DMS79 treated with DMSO at 0.1 percent for 48 hours (cell line): ENCODE data around the gene TAOK1.
A peak's percentile ranks its signal among the peaks of the same experiment; 100 is the strongest.

ENCODE experiments used
- DNase-seq: peaks from one replicate; lab custom pipeline; 2025; lab: John Stamatoyannopoulos, UW

The TAOK1 gene

DNA sequence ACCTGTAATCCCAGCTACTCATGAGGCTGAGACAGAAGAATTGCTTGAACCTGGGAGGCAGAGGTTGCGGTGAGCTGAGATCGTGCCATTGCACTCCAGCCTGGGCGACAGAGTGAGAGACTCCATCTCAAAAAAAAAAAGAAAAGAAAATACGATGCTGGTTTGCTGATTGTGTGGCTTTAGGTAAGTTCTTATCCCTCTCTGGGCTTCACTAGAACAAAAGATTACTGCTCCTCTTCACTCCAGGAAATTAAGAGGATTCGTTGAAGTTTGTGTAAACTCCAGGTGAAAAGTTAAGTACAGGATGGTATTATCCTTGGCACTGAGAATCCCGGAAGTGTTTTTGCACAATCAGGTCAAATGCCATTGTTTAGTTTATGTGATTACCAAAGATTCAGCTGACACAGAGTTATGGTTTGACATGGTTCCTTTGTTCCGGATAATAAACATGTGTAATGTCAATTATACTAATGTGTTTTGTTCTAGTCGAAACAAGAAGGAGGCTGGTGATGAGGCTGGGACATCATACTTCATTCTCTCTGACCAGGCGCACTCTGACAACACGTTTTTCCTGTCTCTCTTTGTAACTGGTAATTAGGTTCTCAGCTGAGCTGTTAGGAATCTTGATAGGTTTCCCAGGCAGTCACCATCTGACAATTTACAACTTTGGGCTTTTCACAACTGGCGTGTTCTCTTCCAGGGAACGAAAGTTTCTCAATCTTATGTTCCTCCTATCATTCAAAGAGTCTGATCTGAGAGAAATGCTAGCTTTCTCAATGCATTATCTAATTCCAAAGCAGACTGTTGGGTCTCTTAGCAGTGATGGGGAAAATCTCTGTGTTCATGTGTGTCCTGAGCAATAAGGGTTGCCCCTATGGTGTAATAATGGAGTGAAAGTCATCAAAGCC, 10.8 kb upstream of the TAOK1 start:
- DNase-seq, result no peak

- no peak for DNase-seq
These were observed 6.5 kb upstream of the TAOK1 start for GRCh38 chr17:29383686-29384085.

- DNase-seq, result no peak
These were observed 5.3 kb upstream of the TAOK1 start for GRCh38 chr17:29384901-29385300.

DNA sequence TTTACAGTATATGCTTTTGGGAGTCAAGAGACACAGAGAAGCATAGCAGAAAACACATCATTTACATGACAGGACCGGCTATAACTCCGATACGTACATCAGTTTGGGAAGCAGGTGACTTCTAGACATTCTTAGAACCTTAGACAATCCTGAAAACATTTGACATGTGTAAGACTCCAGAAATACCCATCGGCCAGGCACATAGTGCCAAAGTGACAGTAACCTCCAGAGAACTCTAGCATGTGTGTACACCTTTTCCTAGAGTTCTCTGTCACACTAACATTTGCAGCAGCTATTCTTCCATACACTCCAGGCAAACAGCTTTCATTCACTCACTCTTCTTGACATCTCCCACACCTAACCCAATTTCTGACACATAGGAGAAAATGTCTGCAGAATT, 3.4 kb upstream of the TAOK1 start:
- no peak for DNase-seq

- no peak for DNase-seq
These were observed 1.2 kb upstream of the TAOK1 start for GRCh38 chr17:29388937-29389336.

- peak; percentile 47 for DNase-seq
These were observed 878 bp downstream of the TAOK1 start for GRCh38 chr17:29390851-29391631.

DNA sequence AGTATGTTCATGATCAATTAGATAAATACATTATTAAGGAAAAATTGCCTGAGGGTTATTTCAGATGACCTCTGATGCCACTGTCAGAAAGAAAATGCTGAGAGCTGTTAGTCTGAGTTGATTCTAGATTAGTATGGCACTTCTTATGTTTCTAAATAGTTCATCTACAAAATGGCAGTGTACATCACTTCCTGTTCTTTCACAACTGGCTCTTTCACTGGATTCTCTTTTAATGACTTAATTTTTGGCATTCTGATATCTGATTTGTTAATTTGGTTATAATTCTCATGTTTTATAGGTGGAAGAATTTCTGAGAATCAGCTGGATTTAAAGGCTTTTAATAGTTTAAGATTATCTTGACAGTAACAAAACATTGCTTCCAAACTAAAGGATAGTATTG, 3.3 kb downstream of the TAOK1 start:
- DNase-seq, result no peak

GRCh38 chr17:29394761-29395160, 4.6 kb downstream of the TAOK1 start:
- DNase-seq, result no peak

DNA sequence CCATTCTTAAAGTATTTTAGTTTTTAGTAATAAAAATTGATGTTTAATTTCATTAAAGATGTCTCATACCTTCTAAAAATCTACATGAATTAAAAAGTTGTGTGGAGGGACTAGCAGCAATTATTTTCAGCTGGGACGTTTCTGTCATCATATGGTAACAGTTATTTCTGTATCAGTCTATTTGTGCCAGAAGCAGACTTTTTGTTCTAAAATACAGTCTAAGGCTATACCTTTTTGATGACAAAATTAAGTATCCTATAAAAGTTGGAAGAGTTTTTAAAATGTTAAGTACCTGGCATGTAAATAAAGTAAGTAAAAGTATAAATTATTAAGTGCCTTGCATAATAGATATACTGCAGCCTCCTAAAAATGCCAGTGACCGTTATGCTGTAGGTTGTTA, 5.9 kb downstream of the TAOK1 start:
- DNase-seq, result no peak

DNA sequence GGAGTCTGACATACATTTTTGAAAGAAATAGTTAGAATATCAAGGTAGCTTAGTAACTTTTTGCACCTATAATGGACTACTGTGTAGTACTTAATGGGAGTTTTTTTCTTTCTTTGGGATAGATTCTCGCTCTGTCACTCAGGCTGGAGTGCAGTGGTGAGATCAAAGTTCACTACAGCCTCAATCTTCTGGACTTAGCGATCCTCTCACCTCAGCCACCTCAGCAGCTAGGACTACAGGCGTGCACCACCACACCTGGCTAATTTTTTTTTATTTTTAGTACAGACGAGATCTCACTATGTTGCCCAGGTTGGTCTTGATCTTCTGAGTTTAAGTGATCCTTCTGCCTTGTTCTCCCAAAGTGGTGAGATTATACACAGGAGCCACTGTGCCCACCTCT, 9.5 kb downstream of the TAOK1 start:
- DNase-seq, result no peak

DNA sequence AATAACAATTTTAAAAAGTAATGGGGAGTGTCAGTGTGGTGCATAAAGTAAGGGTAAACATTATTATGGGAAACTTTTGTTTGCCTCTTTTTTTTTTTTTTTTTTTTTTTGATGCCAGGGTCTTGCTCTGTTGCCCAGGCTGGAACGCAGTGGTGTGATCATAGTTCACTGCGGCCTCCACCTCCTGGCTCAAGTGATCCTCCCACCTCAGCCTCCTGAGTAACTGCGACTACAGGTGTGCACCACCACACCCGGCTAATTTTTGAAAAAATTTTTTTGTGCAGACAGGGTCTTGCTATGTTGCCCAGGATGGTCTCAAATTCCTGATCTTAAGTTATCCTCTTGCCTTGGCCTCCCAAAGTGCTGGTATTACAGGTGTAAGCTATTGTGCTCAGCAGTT, 10.7 kb downstream of the TAOK1 start:
- DNase-seq, result no peak

DNA sequence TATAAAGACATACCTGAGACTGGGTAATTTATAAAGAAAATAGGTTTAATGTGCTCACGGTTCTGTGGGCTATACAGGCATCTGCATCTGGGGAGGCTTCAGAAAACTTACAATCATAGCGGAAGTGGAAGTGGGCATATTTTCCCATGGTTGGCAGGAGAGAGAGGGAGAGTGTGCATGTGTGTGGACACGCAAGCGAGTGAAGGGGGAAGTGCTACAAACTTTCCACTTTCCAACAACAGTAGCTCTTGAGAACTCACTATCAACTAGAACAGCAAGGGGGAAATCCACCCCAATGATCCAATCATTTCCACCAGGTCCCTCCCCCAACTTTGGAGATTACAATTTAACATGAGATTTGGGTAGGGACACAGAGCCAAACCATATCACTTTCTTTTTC, 11.1 kb downstream of the TAOK1 start:
- DNase-seq, result no peak

- no peak for DNase-seq
These were observed 17.7 kb downstream of the TAOK1 start for GRCh38 chr17:29407856-29408255.

DNA sequence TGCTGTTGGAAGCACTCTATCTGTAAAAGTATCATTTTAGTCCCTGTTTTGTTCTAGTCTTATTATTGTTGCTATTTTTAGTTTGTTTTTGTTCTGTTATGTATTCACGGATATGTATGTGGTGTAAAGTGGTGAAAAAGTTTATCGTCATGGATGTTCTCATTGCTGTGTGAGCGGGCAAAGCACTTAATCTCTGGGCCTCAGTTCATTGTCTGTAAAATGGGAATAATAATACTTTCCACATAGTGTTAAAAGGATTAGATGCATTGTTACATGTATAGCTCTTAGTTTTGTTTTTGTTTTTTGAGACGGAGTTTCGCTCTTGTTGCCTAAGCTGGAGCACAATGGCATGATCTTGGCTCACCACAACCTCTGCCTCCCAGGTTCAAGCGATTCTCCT, 19.8 kb downstream of the TAOK1 start:
- no peak for DNase-seq

DNA sequence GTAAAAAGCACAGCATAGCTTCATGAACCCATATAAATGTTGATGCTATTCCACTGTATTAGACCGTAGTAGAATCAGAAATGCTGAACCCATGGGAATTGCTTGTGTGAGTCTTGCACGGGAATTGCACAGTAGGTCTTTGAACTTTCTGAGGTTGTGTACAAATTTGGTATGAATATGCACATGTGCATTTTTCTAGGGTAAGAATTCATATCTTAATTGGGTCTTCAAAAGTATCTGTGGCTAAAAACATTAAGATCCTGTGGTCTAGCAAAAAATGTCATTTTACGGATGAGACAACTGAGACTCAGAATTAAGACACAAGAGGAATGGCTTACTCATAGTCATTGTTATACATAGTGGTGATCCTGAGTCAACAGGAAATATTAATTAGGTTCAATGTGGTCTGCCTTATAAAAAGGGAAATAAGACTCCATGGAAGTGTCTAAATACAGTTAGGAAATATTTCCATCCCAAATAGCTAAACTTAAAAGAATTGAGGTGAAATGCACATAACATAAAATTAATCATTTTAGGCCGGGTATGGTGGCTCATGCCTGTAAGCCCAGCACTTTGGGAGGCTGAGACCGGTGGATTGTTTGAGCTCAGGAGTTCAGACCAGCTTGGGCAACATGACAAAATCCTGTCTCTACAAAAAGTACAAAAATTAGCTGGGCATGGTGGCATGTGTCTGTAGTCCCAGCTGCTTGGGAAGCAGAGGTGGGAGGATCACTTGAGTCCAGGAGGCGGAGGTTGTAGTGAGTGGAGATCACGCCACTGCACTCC, 22.8 kb downstream of the TAOK1 start:
- no peak for DNase-seq

- DNase-seq, result no peak
These were observed 30.0 kb downstream of the TAOK1 start for GRCh38 chr17:29420128-29420527.

- no peak for DNase-seq
These were observed 40.1 kb downstream of the TAOK1 start for GRCh38 chr17:29430275-29430674.

- DNase-seq, result no peak
These were observed 43.4 kb downstream of the TAOK1 start for GRCh38 chr17:29433541-29433940.

DNA sequence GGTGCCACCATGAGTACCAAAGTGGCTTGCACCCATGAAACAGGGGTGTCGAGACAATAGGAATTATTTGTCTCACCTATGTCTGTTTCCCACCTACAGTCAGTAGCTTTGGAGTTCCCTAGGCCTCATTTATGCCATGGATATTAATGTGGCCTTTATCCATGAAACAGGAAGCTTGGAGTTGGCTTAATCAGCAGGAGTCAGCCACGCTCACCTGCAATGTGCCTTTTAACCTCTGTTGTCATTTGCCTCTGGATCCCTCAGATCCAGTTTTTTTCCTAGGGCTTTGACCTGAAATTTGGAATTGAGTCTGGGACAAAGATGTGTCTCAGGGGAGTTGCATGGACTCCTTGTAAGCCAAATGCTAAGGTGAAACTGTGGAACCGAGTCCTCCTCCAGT, 44.4 kb downstream of the TAOK1 start:
- no peak for DNase-seq

DNA sequence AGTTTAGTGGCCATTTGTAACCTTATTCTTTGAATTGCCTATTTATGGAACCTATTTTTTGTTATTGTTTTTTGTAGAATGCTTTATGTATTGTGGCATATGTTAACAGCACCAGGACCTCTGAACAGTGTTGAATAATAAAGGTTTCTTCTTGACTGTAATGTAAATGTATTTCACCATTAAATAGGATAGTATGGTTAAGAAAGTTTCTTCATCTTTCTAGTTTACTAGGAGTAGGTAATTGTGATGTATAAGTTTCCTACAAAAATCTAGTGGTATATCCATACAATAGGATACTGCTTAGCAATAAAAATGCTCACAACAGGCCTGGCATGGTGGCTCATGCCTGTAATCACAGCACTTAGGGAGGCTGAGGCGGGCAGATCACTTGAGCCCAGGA, 52.3 kb downstream of the TAOK1 start:
- no peak for DNase-seq

DNA sequence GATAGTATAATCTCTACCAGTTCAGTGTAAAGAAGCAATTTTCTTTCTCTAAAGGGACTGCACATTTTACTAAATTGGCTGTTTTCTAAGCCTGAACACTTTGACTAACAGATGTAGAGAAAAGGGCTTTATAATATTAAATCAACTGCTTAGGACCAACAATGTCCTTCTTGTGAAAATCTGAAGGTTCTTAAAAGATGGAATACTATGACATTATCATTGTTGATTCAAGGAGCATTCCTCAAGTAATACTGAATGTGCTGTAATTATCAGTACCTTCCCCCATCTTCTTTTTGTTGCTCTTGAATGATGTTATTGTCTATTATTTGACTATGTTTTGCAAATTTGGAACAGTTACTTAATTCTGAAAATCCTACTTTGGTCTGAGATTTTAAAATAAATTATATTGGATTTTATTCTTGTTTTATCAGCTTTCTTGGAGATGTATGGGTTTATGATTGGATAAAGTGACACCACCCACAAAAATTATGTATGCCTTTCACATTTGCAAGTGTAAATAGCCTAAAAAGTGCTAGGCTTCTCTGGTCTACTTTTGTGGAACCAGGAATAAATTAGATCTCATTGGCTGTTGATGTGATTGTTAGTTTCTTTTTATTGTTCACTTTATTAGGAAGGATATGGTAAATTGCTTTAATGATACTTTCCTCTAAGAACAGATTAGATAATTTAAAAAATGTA, 53.0 kb downstream of the TAOK1 start:
- no peak for DNase-seq

- no peak for DNase-seq
These were observed 54.4 kb downstream of the TAOK1 start for GRCh38 chr17:29444589-29444988.
